Natural killer cell treated with Interleukin-12 subunit alpha and Interleukin-12 subunit beta and Interleukin-15 and Interleukin-18, amount 100 ng/mL, for 72 hours (primary cell): ENCODE results near the gene CENPO. TPM values are rescaled to one million over a fixed set of nuclear protein-coding genes. Genes with fewer than 3 reads are reported as not detected.
"Not testable (repeated sequence)": the region's sequence is repeated elsewhere in the genome, so short reads cannot be mapped to it uniquely, and the experiment has no call there.

ENCODE experiments used
- ATAC-seq, 2 donors: fragments of 150-1000 bp; cut with Tn5 transposase in 1 of 2; sonication (Bioruptor Pico), chemical (Tn5 transposase) in 1 of 2; 2 replicates each; pipeline ENCODE4 v1.10.0; 2021
- DNase-seq: peaks from one replicate; pipeline ENCODE4 v3.0.0; 2022; ENCODE audit warnings: low spot score
- H3K27ac Mint-ChIP-seq, 2 donors: 1 replicate in 1 of 2; 2 replicates in 1 of 2; pipeline ENCODE4 v1.8.0; 2022; ENCODE audit warnings: mixed read lengths in 2 of 2, mild to moderate bottlenecking in 1 of 2, moderate library complexity in 1 of 2
- H3K27me3 Mint-ChIP-seq, 2 donors: 1 replicate in 1 of 2; 2 replicates in 1 of 2; pipeline ENCODE4 v1.8.0; 2022; ENCODE audit warnings: mixed read lengths in 2 of 2
- H3K36me3 Mint-ChIP-seq: one replicate; pipeline ENCODE4 v1.8.0; 2022; ENCODE audit warnings: mixed read lengths
- H3K4me1 Mint-ChIP-seq, 2 donors: 1 replicate in 1 of 2; 2 replicates in 1 of 2; pipeline ENCODE4 v1.8.0; 2022; ENCODE audit warnings: low read depth in 2 of 2, mixed read lengths in 2 of 2, mild to moderate bottlenecking in 1 of 2
- H3K4me3 Mint-ChIP-seq: one replicate; pipeline ENCODE4 v1.8.0; 2022; ENCODE audit warnings: mixed read lengths
- H3K9me3 Mint-ChIP-seq: 2 replicates; pipeline ENCODE4 v1.8.0; 2022; ENCODE audit warnings: mixed read lengths
- total RNA-seq, 2 donors: library from RNA; stranded (reverse); gene quantifications; one replicate each; pipeline ENCODE4 v1.2.3, GENCODE V29; 2022

The CENPO gene
- total RNA-seq, 2 donors from 2014 or later = 35.3 to 69.1 TPM

DNA sequence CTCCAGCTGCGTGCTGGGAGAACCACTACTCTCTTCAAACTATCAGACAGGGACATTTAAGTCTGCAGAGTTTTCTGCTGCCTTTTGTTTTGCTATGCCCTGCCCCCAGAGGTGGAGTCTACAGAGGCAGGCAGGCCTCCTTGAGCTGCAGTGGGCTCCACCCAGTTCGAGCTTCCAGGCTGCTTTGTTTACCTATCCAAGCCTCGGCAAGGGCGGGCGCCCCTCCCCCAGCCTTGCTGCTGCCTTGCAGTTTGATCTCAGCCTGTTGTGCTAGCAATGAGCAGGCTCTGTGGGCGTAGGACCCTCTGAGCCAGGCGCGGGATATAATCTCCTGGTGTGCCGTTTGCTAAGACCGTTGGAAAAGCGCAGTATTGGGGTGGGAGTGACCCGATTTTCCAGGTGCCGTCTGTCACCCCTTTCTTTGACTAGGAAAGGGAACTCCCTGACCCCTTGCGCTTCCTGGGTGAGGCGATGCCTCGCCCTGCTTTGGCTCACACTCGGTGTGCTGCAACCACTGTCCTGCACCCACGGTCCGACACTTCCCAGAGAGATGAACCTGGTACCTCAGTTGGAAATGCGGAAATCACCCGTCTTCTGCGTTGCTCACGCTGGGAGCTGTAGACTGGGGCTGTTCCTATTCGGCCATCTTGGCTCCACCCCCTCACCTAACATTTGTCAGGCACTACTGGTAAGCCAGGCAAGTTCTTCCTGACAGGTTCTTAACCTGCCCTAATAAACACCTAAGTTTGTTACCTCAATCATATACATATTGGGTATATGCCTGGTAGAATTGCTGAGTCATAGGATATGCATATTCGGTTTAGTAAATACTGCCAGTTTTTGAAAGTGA, 12.8 kb downstream of the CENPO start:
- not testable (repeated sequence) for ATAC-seq, H3K27ac Mint-ChIP-seq, H3K9me3 Mint-ChIP-seq, H3K27me3 Mint-ChIP-seq, H3K4me3 Mint-ChIP-seq
- Mint-ChIP-seq H3K36me3 (peaks cover 34% of the 10 kb centered on the region), H3K4me1 (peaks cover 10 to 35% of the 10 kb centered on the region in 2 donors)
- DNase-seq = peak; percentile 25

GRCh38 chr2:24806661-24807036, 13.4 kb downstream of the CENPO start:
- Mint-ChIP-seq H3K27ac (no peak overlapping the region), H3K9me3 (no peaks in the 10 kb centered on the region), H3K4me3 (no peak overlapping the region), H3K36me3 (peaks cover 33% of the 10 kb centered on the region), H3K4me1 (peaks cover 10 to 35% of the 10 kb centered on the region in 2 donors), H3K27me3 (no peaks in the 10 kb centered on the region)
- ATAC-seq (no peak), DNase-seq (no peak)

DNA sequence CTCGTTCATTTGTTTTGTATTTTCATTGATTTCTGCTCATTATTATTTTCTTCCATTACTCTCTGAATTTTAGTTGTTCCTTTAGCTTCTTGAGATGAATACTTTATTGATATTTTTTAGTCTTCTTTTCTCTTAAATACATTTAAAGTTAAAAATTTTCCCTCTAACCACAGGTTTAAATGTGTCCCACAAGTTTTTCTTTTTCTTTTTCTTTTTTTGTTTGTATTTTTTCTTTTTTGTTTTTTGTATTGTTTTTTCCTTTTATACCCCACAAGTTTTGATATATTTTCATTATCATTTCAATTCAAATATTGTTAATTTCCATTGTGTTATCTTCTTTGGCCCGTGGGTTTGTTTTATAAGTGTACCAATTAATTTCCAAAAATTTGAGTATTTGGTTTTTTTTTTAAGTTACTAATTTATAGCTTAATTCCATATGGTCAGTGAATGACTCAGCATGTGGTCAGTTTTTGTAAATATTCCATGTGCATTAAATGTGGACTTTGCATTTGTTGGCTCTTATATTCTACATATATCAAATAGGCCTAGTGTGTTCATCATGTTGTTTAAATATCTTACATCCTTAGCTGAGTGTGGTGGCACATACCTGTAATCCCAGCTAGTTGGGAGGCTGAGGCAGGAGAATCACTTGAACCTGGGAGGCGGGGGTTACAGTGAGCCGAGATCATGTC, 16.2 kb downstream of the CENPO start:
- Mint-ChIP-seq H3K27ac (peak overlapping the region in 1 of 2 donors; percentile 70), H3K36me3 (peaks cover 26% of the 10 kb centered on the region), H3K27me3 (no peaks in the 10 kb centered on the region), H3K4me1 (peaks cover 11 to 25% of the 10 kb centered on the region in 2 donors), H3K9me3 (no peaks in the 10 kb centered on the region), H3K4me3 (no peak overlapping the region)
- ATAC-seq (no peak), DNase-seq (no peak)

- ATAC-seq (no peak), DNase-seq (no peak)
- Mint-ChIP-seq H3K27ac (peak overlapping the region in 1 of 2 donors; percentile 1), H3K9me3 (no peaks in the 10 kb centered on the region), H3K27me3 (no peaks in the 10 kb centered on the region), H3K36me3 (peaks cover 28% of the 10 kb centered on the region), H3K4me3 (no peak overlapping the region), H3K4me1 (peaks cover 6 to 11% of the 10 kb centered on the region in 2 donors)
Observed at GRCh38 chr2:24813691-24814137, 20.5 kb downstream of the CENPO start.

DNA sequence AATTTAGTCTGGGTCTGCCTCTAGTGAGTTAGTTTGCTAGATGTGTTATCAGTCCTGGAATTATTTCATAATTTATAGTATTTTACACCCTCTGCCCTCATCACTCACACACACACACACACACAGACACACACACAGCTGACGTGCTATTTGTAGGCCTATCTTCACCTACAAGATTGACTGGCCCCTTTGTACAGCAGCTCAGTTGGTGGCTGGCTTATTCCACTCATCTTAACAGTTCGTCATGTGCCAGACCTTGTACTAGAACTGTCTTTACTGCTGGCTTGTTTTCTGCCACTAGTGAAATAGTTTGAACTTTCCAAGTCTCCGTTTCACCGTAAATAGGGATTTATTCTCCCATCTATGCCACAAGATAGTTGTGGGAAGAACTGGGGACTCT, 21.3 kb downstream of the CENPO start:
- ATAC-seq = no peak
- DNase-seq = no peak
- Mint-ChIP-seq H3K4me3 (no peak overlapping the region), H3K9me3 (no peaks in the 10 kb centered on the region), H3K4me1 (peaks cover 0 to 11% of the 10 kb centered on the region in 2 donors), H3K36me3 (peaks cover 28% of the 10 kb centered on the region), H3K27me3 (no peaks in the 10 kb centered on the region), H3K27ac (no peak overlapping the region)

DNA sequence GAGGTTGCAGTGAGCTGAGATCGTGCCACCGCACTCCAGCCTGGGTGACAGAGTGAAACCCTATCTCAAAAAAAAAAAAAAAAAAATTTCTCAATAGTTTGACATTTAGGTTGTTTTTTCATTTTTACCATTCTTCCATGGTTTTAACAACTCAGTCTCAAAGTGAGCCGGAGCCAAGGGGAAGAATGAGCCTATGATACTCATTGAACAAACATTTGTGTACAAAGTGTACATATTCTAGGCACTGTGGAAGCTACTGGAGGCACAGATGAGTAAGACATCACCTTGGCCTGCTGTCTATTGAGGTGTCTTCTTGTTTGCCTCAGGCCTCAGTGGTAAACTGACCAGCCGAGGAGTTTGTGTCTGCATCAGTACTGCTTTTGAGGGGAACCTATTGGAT, 21.9 kb downstream of the CENPO start:
- H3K27me3 Mint-ChIP-seq = no peaks in the 10 kb centered on the region
- no peak overlapping the region for H3K27ac Mint-ChIP-seq
- ATAC-seq (peak in 1 of 2 donors; percentile 45), DNase-seq (no peak)
- no peak overlapping the region for H3K4me3 Mint-ChIP-seq
- H3K4me1 Mint-ChIP-seq = peaks cover 0 to 11% of the 10 kb centered on the region in 2 donors
- H3K36me3 Mint-ChIP-seq = peaks cover 28% of the 10 kb centered on the region
- no peaks in the 10 kb centered on the region for H3K9me3 Mint-ChIP-seq

DNA sequence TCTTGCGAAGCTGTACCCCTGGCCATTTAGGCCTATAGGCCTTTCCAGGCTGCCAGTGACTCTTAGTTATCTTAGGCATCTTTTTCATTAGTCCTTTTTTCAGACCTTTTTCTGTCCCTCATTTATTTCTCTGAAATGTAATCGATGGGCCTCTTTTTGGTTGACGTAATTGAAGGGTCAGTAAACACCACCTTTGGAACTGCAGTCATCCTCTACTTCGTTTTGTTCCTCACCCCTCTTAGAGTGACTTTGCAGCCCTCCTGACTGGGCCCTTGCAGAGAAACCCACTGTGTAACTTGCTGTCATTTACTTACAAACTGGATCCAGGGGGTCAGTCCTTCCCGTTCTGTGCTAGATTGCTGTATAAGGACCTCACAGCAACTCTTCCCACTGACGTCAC, 23.2 kb downstream of the CENPO start:
- Mint-ChIP-seq H3K27me3 (no peaks in the 10 kb centered on the region), H3K36me3 (peaks cover 28% of the 10 kb centered on the region), H3K4me3 (no peak overlapping the region), H3K27ac (no peak overlapping the region), H3K4me1 (peaks cover 0 to 11% of the 10 kb centered on the region in 2 donors), H3K9me3 (no peaks in the 10 kb centered on the region)
- ATAC-seq = no peak
- no peak for DNase-seq

GRCh38 chr2:24816884-24817283, 23.7 kb downstream of the CENPO start:
- DNase-seq (no peak), ATAC-seq (no peak)
- Mint-ChIP-seq H3K36me3 (peaks cover 28% of the 10 kb centered on the region), H3K27ac (no peak overlapping the region), H3K27me3 (no peaks in the 10 kb centered on the region), H3K9me3 (no peaks in the 10 kb centered on the region), H3K4me1 (peaks cover 0 to 11% of the 10 kb centered on the region in 2 donors), H3K4me3 (no peak overlapping the region)

GRCh38 chr2:24818721-24819167, 25.5 kb downstream of the CENPO start:
- DNase-seq = no peak
- no peak overlapping the region for H3K27ac Mint-ChIP-seq
- H3K4me3 Mint-ChIP-seq = no peak overlapping the region
- ATAC-seq = no peak
- no peaks in the 10 kb centered on the region for H3K27me3 Mint-ChIP-seq
- H3K9me3 Mint-ChIP-seq = no peaks in the 10 kb centered on the region
- H3K4me1 Mint-ChIP-seq = peaks cover 0 to 11% of the 10 kb centered on the region in 2 donors
- H3K36me3 Mint-ChIP-seq = peaks cover 23% of the 10 kb centered on the region

GRCh38 chr2:24819442-24820174, 26.4 kb downstream of the CENPO start:
- H3K27ac Mint-ChIP-seq = no peak overlapping the region
- peaks cover 19% of the 10 kb centered on the region for H3K36me3 Mint-ChIP-seq

GRCh38 chr2:24820175-24820513, 26.9 kb downstream of the CENPO start:
- Mint-ChIP-seq H3K27me3 (no peaks in the 10 kb centered on the region), H3K36me3 (peaks cover 19% of the 10 kb centered on the region), H3K27ac (no peak overlapping the region), H3K4me1 (peaks cover 0 to 7% of the 10 kb centered on the region in 2 donors), H3K4me3 (no peak overlapping the region), H3K9me3 (no peaks in the 10 kb centered on the region)
- DNase-seq (no peak), ATAC-seq (peak in 1 of 2 donors; percentile 55)

More at GRCh38 chr2:24819442-24820174, 26.4 kb downstream of the CENPO start:
- no peak for DNase-seq
- Mint-ChIP-seq H3K4me3 (no peak overlapping the region), H3K4me1 (peaks cover 0 to 7% of the 10 kb centered on the region in 2 donors), H3K27me3 (no peaks in the 10 kb centered on the region), H3K9me3 (no peaks in the 10 kb centered on the region)
- ATAC-seq = no peak

DNA sequence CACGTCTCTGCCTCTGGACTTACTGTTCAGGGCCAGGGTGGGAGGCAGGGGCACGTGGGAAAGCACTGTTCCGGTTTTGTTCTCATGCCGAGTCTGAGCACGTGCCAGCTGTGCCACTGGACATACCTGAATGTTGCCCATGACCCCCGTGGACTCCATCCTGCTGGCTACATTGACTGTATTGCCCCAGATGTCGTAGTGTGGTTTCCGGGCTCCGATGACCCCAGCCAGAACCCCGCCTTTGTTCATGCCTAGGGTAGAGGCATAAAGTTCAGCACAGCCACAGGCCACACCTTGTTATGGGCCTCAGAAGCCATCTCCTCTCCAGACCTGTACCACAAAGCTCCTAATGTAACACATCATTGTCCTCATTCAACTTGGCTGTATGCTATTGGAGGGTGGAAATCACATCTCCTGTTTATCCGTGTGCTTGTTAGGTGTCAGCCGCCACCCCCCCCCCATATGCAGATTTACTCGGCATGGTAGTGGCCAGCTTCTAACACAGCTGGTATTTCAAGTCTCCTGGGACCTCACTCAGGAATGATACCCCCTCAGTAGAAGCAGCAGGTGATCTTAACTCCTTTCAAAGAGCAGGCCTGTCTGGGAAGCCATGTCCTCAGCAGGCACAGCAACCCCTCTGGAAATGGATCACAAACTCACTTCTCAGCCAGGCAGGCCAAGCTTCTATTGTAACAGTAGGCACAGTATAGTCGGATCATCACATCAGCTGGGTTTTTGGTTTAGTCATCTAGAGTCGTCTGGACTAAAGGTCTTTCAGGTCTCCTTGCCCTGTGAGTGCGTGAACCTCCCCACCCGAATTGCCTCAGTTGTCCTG, 27.6 kb downstream of the CENPO start:
- peaks cover 3 to 5% of the 10 kb centered on the region in 2 donors for H3K4me1 Mint-ChIP-seq
- H3K36me3 Mint-ChIP-seq = peaks cover 14% of the 10 kb centered on the region
- DNase-seq (no peak), ATAC-seq (no peak)
- H3K27ac Mint-ChIP-seq = peak overlapping the region in 1 of 2 donors; percentile 12
- H3K9me3 Mint-ChIP-seq = no peaks in the 10 kb centered on the region
- H3K27me3 Mint-ChIP-seq = no peaks in the 10 kb centered on the region
- no peak overlapping the region for H3K4me3 Mint-ChIP-seq

- Mint-ChIP-seq H3K9me3 (no peaks in the 10 kb centered on the region), H3K36me3 (peaks cover 12% of the 10 kb centered on the region), H3K4me1 (peaks cover 9% of the 10 kb centered on the region in 2 donors), H3K4me3 (no peak overlapping the region), H3K27me3 (no peaks in the 10 kb centered on the region), H3K27ac (peak overlapping the region in 1 of 2 donors; percentile 12)
- ATAC-seq (no peak), DNase-seq (no peak)
Observed at GRCh38 chr2:24821433-24821891, 28.2 kb downstream of the CENPO start.
